ENCODE results near the gene CACNA1S. TPM values are rescaled to one million over a fixed set of nuclear protein-coding genes. Genes with fewer than 3 reads are reported as not detected.

Gene CACNA1S
- total RNA-seq, 2 experiments from 2014 or later: not detected

GRCh38 chr1:201001962-201002361 lies 110.3 kb downstream of the CACNA1S start:
- Histone ChIP-seq H3K27ac (ENCODE audit: low read depth in 1 of 2, low read length in 2 of 2) (no peak overlapping the region), H3K9me3 (ENCODE audit: control insufficient read depth in 1 of 2, insufficient read depth in 1 of 2, low read length in 2 of 2) (no peaks in the 10 kb centered on the region), H3K4me3 (ENCODE audit: low read length) (no peak overlapping the region), H3K27me3 (ENCODE audit: control insufficient read depth in 1 of 2, insufficient read depth in 2 of 2, low read length in 2 of 2) (no peaks in the 10 kb centered on the region), H3K4me1 (ENCODE audit: insufficient read depth, low read length) (no peaks in the 10 kb centered on the region), H3K36me3 (ENCODE audit: insufficient read depth, low read length) (peaks cover 91% of the 10 kb centered on the region)
- intact Hi-C loops (cut with DNase I, micrococcal nuclease): no loop called here
- no peak for DNase-seq
- H3K27me3 Mint-ChIP-seq: no peaks in the 10 kb centered on the region
- no peaks in the 10 kb centered on the region for H3K9me3 Mint-ChIP-seq
- no peak overlapping the region for H3K4me3 Mint-ChIP-seq
- TF ChIP-seq CTCF (IDR thresholded peaks at IDR 0.05): no peak
- peaks cover 38% of the 10 kb centered on the region for H3K36me3 Mint-ChIP-seq (ENCODE audit: low read depth)
- ATAC-seq (ENCODE audit: poor library complexity): no peak
- H3K27ac Mint-ChIP-seq: peak overlapping the region; percentile 58
- POLR2A ChIA-PET: no interaction called here
- CTCF ChIA-PET: no interaction called here
- H3K4me1 Mint-ChIP-seq (ENCODE audit: low read depth): no peaks in the 10 kb centered on the region

- no peak overlapping the region for H3K4me3 ChIP-seq (ENCODE audit: low read length)
- no peaks in the 10 kb centered on the region for H3K27me3 Mint-ChIP-seq
- DNase-seq (no peak), ATAC-seq (ENCODE audit: poor library complexity) (no peak)
- ChIA-PET POLR2A (no interaction called here), CTCF (no interaction called here)
- H3K9me3 Mint-ChIP-seq: no peaks in the 10 kb centered on the region
- no peak overlapping the region for H3K4me3 Mint-ChIP-seq
- H3K36me3 Mint-ChIP-seq (ENCODE audit: low read depth): peaks cover 54% of the 10 kb centered on the region
- H3K27me3 ChIP-seq (ENCODE audit: control insufficient read depth in 1 of 2, insufficient read depth in 2 of 2, low read length in 2 of 2): no peaks in the 10 kb centered on the region
- intact Hi-C loops (cut with DNase I, micrococcal nuclease): no loop called here
- no peak overlapping the region for H3K27ac ChIP-seq (ENCODE audit: low read depth in 1 of 2, low read length in 2 of 2)
- no peak for TF ChIP-seq CTCF (IDR thresholded peaks at IDR 0.05)
- no peak overlapping the region for H3K27ac Mint-ChIP-seq
- no peaks in the 10 kb centered on the region for H3K4me1 ChIP-seq (ENCODE audit: insufficient read depth, low read length)
- H3K36me3 ChIP-seq (ENCODE audit: insufficient read depth, low read length): peaks cover 94% of the 10 kb centered on the region
- H3K4me1 Mint-ChIP-seq (ENCODE audit: low read depth): no peaks in the 10 kb centered on the region
- no peaks in the 10 kb centered on the region for H3K9me3 ChIP-seq (ENCODE audit: control insufficient read depth in 1 of 2, insufficient read depth in 1 of 2, low read length in 2 of 2)
Measured at GRCh38 chr1:201000391-201000790, 111.8 kb downstream of the CACNA1S start.

- intact Hi-C loops (cut with DNase I, micrococcal nuclease): no loop called here
- DNase-seq (no peak), ATAC-seq (ENCODE audit: poor library complexity) (no peak)
- H3K9me3 ChIP-seq (ENCODE audit: control insufficient read depth in 1 of 2, insufficient read depth in 1 of 2, low read length in 2 of 2): no peaks in the 10 kb centered on the region
- Mint-ChIP-seq H3K27ac (no peak overlapping the region), H3K36me3 (ENCODE audit: low read depth) (peaks cover 58% of the 10 kb centered on the region), H3K27me3 (no peaks in the 10 kb centered on the region), H3K4me3 (no peak overlapping the region), H3K4me1 (ENCODE audit: low read depth) (no peaks in the 10 kb centered on the region), H3K9me3 (no peaks in the 10 kb centered on the region)
- ChIA-PET POLR2A (no interaction called here), CTCF (no interaction called here)
- no peaks in the 10 kb centered on the region for H3K4me1 ChIP-seq (ENCODE audit: insufficient read depth, low read length)
- H3K27ac ChIP-seq (ENCODE audit: low read depth in 1 of 2, low read length in 2 of 2): no peak overlapping the region
- H3K27me3 ChIP-seq (ENCODE audit: control insufficient read depth in 1 of 2, insufficient read depth in 2 of 2, low read length in 2 of 2): no peaks in the 10 kb centered on the region
- H3K4me3 ChIP-seq (ENCODE audit: low read length): no peak overlapping the region
- peaks cover 94% of the 10 kb centered on the region for H3K36me3 ChIP-seq (ENCODE audit: insufficient read depth, low read length)
- TF ChIP-seq CTCF (IDR thresholded peaks at IDR 0.05): no peak
Measured at GRCh38 chr1:200999667-201000066, 112.6 kb downstream of the CACNA1S start.
